ENCODE results near the gene CLHC1.

DNA sequence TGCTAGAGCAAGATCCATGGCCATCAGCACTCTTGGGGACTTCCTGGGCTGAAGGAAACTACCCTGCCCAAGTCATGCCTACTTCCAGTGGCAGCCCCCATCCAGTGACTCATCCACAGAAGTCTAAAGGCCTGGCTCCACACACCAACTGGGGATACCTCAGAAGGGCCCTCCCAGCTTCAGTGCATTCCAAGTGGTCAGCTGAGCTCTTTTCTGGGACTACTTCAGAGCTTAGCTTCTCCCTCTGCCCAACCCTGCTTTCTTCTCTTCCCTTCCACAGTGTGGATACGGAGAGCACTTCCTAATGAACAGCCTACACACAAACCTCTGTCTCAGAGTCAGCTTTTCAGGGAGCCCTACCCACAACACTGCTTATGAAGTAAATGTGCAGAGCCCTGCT is 66.5 kb downstream of the CLHC1 start:
- TF ChIP-seq, protein P1, sequence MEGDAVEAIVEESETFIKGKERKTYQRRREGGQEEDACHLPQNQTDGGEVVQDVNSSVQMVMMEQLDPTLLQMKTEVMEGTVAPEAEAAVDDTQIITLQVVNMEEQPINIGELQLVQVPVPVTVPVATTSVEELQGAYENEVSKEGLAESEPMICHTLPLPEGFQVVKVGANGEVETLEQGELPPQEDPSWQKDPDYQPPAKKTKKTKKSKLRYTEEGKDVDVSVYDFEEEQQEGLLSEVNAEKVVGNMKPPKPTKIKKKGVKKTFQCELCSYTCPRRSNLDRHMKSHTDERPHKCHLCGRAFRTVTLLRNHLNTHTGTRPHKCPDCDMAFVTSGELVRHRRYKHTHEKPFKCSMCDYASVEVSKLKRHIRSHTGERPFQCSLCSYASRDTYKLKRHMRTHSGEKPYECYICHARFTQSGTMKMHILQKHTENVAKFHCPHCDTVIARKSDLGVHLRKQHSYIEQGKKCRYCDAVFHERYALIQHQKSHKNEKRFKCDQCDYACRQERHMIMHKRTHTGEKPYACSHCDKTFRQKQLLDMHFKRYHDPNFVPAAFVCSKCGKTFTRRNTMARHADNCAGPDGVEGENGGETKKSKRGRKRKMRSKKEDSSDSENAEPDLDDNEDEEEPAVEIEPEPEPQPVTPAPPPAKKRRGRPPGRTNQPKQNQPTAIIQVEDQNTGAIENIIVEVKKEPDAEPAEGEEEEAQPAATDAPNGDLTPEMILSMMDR (IDR thresholded peaks at IDR 0.05), result no peak
- TF ChIP-seq POLR2A (IDR thresholded peaks at IDR 0.05) (no peak), EP300 (IDR thresholded peaks at IDR 0.05; ENCODE audit: low read depth) (no peak), POLR2AphosphoS5 (IDR thresholded peaks at IDR 0.05) (no peak)
